Measurements from ENCODE around the gene ZNF574.

DNA sequence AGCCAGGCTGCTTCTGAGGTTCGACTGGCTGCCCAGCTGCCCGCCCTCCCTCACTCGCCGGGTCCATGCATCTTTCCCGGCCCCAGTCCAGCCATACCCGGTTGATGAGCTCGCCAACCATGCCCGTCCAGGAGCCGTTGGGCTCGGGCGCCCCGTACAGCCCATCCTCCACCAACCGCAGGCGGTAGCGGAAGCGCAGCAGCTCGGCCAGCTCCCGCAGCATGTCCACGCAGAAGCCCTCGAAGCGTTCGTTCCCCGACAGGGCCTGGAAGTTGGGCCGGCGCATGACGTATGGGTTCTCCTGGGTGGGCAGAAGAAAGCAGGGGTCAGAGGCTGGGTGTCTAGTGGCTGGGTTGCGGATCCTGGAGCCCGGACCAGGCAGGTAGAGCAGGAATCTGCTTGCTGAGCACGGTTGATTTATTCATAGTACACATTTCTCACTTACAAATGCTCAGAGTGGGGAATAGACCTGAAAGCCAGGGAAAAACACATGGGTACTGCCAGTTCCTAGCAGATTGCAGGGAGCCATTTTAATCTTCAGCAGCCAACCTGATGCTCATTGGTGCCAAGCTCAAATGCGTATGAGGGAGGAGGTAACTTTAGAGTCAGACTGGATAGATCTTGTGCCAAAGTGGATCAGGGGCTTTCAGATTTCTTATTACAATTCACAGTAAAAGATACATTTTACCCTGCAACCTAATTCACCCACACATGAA, 33.4 kb upstream of the ZNF574 start:
- no peak for TF ChIP-seq SIN3A (IDR thresholded peaks at IDR 0.05; ENCODE audit: borderline replicate concordance, low read depth, low read length)
- TF ChIP-seq GABPA (IDR thresholded peaks at IDR 0.05; ENCODE audit: low read depth): no peak
